Thyroid gland (tissue), 4 donors: ENCODE results near the gene CILP.

ENCODE experiments used
- CTCF ChIP-seq, 6 experiments: fragments of 200-600 bp in 3 of 6; fragments of 450-650 bp in 3 of 6; sonication (generic) in 3 of 6; IDR thresholded peaks; one replicate each; pipeline ENCODE4 v1.5.1; 2016 to 2019; ENCODE audit warnings: antibody characterized with exemption in 6 of 6, mild to moderate bottlenecking in 2 of 6, inconsistent platforms in 1 of 6, moderate library complexity in 1 of 6
- POLR2A ChIP-seq, 2 donors: fragments of 450-650 bp; IDR thresholded peaks; one replicate each; pipeline ENCODE4 v1.6.1; 2017; ENCODE audit warnings: antibody characterized with exemption in 2 of 2, mild to moderate bottlenecking in 2 of 2, moderate library complexity in 1 of 2

- TF ChIP-seq CTCF (IDR thresholded peaks at IDR 0.05) (no peak), POLR2A (IDR thresholded peaks at IDR 0.05) (no peak)
Observed at GRCh38 chr15:65222891-65223290, 11.6 kb upstream of the CILP start.
